Stimulated activated CD8-positive, alpha-beta memory T cell treated with anti-CD3 and anti-CD28 coated beads, Interleukin-15, amount 100 ng/mL, for 4 hours (primary cell): ENCODE data around the gene ERCC6L2.
A peak's percentile ranks its signal among the peaks of the same experiment; 100 is the strongest.

Experiments used
- DNase-seq, 2 donors: peaks; one replicate each; pipeline ENCODE4 v3.0.0-alpha.2; 2020; ENCODE audit warnings: low read depth in 2 of 2

Gene ERCC6L2, protein sequence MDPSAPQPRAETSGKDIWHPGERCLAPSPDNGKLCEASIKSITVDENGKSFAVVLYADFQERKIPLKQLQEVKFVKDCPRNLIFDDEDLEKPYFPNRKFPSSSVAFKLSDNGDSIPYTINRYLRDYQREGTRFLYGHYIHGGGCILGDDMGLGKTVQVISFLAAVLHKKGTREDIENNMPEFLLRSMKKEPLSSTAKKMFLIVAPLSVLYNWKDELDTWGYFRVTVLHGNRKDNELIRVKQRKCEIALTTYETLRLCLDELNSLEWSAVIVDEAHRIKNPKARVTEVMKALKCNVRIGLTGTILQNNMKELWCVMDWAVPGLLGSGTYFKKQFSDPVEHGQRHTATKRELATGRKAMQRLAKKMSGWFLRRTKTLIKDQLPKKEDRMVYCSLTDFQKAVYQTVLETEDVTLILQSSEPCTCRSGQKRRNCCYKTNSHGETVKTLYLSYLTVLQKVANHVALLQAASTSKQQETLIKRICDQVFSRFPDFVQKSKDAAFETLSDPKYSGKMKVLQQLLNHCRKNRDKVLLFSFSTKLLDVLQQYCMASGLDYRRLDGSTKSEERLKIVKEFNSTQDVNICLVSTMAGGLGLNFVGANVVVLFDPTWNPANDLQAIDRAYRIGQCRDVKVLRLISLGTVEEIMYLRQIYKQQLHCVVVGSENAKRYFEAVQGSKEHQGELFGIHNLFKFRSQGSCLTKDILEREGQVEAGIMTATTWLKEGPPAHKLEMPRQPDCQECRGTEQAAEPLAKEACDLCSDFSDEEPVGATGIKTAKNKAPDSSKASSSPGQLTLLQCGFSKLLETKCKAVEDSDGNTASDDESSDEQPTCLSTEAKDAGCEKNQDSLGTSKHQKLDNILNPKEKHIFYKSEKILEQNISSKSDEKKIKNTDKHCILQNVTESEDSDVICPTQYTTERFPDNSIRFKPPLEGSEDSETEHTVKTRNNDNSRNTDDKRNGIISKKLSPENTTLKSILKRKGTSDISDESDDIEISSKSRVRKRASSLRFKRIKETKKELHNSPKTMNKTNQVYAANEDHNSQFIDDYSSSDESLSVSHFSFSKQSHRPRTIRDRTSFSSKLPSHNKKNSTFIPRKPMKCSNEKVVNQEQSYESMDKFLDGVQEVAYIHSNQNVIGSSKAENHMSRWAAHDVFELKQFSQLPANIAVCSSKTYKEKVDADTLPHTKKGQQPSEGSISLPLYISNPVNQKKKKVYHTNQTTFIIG (N-terminal part only)

DNA sequence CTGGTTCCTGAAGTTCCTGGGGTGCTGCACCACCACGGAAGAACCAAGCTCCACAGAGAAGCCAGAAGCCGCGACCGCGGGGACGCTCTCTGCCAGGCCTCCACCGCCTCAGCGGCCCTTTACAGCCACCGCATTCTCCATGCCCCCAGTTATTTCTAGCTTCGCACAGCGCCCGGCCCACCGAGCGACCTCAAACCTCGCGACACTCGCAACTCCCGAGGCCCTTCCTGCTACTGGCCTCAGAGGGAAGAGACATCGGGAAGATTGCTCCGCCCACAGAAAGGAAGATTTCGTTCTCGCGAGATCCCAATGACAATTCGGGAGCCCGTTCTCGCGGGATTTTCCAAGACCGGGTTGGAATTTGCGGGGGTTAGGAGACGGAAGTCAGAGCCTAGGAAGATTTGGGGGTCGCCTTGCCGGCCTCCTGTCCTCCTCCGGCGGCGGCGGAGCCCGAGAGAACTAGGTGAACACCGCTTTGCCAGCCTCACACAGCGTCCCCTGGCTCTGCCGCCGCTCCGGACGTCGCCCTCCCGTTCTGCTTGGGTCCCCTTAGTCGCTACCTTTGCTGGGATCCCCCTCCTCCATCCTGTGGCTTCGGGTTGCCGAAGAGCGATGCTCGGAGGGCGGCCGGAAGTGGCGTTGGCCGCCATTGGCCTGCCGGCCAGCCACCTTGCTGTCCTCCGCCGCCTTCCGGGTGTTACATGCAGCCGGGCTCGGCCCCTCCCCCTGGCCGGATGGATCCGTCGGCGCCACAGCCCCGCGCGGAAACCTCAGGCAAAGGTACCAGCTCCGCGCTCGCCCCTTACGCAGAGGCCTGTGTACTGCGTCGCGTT lies at the start of gene ERCC6L2:
Gene ERCC6L2, plus strand, starts transcription at position 387 of the 833 bp plus-strand sequence. Its CDS starts 348 bp downstream, at position 735.
- DNase-seq = peak; percentile 83 to 84

DNA sequence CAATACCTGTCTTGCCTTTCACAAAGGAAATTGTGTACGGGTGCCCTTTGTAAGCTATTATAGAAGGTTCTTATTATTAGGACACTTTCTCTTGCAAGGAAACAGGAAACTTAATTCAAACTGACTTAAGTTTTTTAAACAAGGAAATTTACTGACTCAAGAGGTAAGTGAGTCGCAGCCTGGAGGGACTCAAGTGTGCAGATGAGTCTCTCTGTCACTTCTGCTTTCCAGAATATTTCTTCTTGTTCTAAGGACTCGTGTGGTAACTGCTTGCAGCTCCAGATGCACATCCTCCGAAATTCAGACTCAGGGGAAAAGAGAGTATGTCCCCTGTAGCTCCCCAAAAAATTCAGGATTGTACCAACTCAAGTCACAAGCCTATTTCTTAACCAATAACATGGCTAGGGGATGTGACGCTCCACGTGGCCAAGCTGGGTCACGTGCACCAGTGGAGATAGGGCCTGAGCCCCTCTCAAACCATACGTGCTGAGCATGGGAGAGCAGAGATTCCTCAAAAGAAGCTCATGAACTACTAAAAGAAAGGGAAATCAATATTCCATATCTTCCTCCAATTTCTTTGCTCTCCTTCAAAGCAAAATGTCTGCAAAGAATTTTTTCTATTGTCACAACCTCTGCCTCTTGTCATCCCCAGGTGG lies 49.2 kb upstream of the ERCC6L2 start:
- no peak for DNase-seq

- DNase-seq = no peak
These were observed 44.7 kb upstream of the ERCC6L2 start for GRCh38 chr9:95830768-95831167.

DNA sequence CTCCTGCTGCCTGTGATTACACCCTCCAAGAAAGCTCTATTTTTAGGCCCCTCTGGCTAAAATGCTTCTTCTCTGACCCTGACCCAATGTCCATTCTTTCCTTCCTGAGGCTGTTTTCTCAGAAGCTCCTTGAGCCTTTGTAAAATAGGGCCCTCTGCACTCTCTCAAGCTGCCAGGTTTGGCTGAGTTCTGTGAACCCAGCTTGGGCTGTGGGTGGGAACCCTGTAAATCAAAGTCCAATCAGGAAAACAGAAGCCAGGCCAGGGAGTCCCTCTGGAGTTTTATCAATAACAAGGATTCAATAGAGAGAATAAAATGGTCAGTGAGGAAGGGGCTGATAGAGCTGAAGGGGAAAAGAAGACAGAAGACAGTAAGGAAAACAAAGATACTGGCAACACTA lies 43.7 kb upstream of the ERCC6L2 start:
- DNase-seq = no peak

GRCh38 chr9:95833546-95834178 lies 41.8 kb upstream of the ERCC6L2 start:
- DNase-seq = no peak

- no peak for DNase-seq
These were observed 41.1 kb upstream of the ERCC6L2 start for GRCh38 chr9:95834281-95834907.

DNA sequence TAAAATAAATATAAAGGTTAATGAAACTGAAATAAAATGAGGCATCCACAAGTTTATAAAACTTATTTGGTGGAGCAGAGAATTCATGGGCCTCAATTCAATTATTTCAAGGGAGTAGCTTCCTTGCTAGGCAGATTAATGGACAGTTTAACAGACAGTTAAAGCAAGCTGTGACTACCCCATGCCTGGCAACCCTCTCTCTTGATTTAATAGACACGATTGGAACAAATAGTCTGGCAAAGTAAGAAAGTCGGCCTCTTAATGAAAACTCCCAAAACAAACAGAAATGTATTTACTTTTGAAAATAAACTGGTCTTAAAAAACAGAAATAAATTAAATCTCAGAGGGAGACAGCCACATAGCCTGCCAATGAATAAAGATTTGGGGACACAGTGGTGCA lies 40.1 kb upstream of the ERCC6L2 start:
- no peak for DNase-seq

DNA sequence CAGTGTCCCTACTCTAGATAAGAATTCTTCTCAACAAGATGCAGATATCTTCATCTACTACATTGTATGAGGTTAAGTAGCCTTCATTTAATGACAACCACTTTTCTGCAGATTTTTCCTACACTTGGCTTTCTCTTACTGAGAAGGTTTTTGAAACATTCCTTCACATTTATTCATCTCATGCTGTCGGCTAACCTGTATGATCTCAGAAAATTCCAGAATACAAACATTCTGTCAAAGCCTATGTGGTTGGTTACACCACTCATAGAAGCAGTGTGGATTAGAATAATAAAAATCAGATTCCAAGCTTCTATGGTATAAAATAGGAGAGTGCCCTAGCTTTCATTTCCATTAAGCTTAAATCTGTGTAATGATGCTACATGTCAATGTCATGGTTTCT lies 39.4 kb upstream of the ERCC6L2 start:
- DNase-seq = no peak

DNA sequence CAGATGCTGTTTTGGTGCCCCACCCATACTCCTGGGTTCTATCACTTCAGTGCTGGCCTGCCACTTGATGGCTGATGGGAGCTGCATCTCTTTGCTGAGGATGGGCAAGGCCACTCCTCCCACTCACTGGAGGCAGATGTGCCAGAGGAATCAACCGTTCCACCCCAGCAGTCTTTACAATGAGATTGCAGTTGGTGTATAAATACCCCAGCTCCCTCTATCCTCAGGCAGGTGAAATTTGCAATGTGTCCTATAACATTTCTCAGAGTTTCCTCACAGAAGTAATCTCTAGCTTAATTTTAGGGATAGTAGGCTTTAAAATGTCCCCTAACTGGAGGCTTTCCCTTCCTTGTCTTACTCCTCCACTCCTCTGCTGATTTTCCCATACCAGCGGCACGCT lies 36.5 kb upstream of the ERCC6L2 start:
- DNase-seq = no peak

DNA sequence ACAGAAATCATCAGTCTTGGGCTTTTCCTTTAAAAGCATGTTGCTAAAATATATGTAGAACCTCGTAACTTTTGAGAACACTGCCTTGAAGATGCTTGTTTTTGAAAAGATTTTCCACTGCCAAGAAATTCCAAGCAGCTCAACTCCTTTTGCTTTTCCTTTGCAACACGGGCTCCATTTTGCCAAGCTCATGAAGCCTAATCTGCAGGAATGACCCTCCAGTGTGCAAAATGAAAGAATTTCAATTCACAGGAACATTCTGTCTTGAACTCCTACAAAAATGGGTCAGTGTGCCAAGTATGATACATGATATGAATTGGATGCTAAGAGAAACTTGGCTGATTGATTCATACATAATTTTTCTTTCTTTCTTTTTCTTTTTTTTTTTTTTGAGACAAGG lies 35.4 kb upstream of the ERCC6L2 start:
- no peak for DNase-seq

- no peak for DNase-seq
These were observed 34.1 kb upstream of the ERCC6L2 start for GRCh38 chr9:95841377-95841776.

DNA sequence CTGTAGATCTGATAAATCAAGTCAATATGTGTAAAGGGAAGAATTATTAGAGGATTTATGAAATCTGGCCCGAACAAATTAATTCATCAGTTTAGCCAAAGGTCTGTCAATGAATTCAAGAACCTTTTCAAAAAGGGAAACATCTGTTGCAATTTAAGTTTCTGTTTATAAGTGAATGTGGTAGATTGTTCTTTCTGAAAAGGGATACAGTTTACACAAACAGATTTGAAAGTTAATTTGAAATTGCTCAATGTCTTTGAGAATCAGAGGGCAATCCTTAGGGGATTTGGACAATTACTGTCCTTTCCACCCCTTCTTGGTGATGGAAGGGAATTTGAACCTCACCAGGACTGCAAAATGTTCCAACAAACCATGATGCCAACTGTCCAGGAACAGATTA lies 29.7 kb upstream of the ERCC6L2 start:
- no peak for DNase-seq

DNA sequence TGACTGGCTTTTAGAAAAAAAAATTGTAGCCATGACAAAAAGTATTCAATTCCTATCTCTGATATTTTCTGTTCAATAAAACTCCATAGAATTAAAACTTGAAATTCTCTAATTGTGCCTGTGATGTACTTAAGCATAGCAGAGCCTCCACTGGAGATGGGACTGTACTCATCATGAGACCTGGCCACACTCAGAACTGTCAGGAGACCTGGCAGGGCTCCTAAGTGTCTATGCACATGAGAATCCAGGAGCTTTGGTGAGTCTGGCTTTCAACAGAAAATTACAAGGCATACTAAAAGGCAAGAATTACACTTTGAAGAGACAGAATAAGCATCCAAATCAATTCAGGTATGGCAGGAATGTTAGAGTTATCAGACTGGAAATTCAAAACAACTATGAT lies 26.7 kb upstream of the ERCC6L2 start:
- DNase-seq = no peak

DNA sequence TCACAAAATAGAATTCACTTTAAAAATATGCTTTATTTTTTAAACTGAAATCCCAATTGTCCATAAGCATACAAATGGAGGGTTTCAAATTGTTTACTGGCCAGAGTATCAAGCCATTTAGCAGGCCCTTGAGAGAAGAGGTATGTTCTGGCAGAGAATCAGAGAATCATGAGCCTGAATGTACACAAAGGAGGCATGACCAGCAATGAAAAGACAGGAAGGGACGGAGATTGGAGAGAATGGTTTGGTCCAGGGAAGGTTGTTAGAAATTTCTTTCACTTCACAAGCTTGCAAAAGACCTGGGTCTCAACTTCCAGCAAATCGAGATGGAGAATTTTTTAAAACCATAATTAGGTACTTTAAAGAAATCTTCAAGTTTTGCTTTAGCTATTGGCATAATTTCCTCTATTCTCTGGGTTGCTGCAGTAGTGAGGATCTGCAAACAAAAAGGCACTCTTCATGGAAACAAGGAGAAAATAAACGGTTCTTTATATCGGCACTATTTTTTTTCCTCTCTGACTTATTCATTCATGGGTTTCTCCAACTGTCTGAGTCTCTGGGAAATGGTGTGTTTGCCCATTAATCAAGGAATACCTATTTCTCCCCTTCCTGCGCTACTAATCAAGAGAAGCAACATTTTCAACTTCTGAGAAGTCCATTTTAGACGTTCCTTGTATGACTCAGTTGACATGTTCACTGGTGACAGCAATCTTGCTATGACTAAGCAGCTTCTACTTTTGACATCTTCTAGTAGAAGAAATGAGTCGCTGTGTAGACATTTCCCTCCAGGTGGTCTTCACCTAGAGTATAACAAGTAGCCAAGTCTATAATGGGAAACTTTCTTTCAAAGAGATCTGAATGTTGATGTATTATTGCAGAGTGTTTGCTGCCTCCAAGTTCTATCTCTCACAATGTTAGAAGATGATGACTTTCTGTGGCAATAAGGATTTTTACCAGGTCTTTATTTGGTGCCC lies 23.1 kb upstream of the ERCC6L2 start:
- DNase-seq = no peak

- DNase-seq = no peak
These were observed 21.0 kb upstream of the ERCC6L2 start for GRCh38 chr9:95854386-95855020.

- DNase-seq = no peak
These were observed 19.5 kb upstream of the ERCC6L2 start for GRCh38 chr9:95855961-95856360.

GRCh38 chr9:95857124-95857523 lies 18.4 kb upstream of the ERCC6L2 start:
- DNase-seq = no peak

- no peak for DNase-seq
These were observed 17.6 kb upstream of the ERCC6L2 start for GRCh38 chr9:95857896-95858295.
